ENCODE results near the gene CELA2B. TPM values are rescaled to one million over a fixed set of nuclear protein-coding genes. Genes with fewer than 3 reads are reported as not detected.

The CELA2B gene
- total and polyA plus RNA-seq, 4 donors: 0.45 to 0.77 (median 0.57) TPM; not detected in 1

DNA sequence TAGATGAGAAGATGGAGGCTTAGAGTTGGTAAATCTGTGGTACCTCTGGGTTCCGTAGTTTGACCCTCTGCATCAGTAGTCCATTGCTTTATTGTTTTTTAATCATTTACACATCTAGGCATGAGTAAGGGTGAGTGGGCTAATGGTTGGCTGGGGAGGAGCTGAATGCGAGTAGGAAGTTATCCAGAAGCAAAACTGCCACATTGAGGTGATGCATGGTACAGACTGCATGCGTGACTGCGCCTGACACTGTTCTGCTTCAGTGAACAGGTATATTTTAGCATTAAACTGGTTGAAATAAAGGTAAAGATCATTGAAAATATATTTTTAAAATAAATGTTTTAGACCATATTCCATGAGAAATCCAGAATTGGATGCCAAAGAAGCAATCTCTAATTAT, 55.1 kb downstream of the CELA2B start:
- Histone ChIP-seq H3K4me3 (ENCODE audit: low read length in 2 of 2) (no peak overlapping the region), H3K27ac (ENCODE audit: low read depth in 1 of 2, low read length in 2 of 2) (no peak overlapping the region), H3K9me3 (ENCODE audit: control insufficient read depth, low read length) (no peaks in the 10 kb centered on the region), H3K27me3 (ENCODE audit: control insufficient read depth in 1 of 2, insufficient read depth in 2 of 2, low read length in 1 of 2) (no peaks in the 10 kb centered on the region), H3K36me3 (ENCODE audit: control insufficient read depth in 1 of 2, insufficient read depth in 2 of 2, low read length in 1 of 2) (peaks cover 0 to 3% of the 10 kb centered on the region in 2 donors), H3K4me1 (ENCODE audit: control insufficient read depth in 1 of 2, insufficient read depth in 2 of 2, low read length in 2 of 2) (no peaks in the 10 kb centered on the region)
- intact Hi-C loops (cut with DNase I): no loop called here
- WGBS, 2 donors: 91 to 95% methylated on average over 4 of the region's 4 CpGs
- DNase-seq (no peak), ATAC-seq (ENCODE audit: low FRiP score) (no peak)

DNA sequence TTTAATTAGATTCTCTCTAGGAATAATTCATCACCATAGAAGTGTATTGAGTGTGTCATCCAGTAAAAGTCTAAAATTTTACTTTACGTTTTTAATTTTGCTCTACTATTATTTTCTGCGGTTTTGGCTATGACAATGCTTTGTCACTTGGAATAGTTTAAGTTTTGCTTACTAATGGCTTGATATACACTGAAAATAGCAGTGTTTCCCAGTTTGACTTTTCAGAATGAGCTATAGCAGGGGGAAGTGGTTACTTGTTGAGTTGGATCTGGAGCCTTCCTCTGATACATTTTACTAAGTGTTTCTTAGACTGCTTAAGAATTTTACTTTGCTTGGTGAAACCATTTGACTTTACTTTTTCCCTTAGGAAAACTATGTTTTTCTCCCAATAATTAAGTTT, 55.8 kb downstream of the CELA2B start:
- Histone ChIP-seq H3K4me1 (ENCODE audit: control insufficient read depth in 1 of 2, insufficient read depth in 2 of 2, low read length in 2 of 2) (no peaks in the 10 kb centered on the region), H3K9me3 (ENCODE audit: control insufficient read depth, low read length) (no peaks in the 10 kb centered on the region), H3K4me3 (ENCODE audit: low read length in 2 of 2) (no peak overlapping the region), H3K27ac (ENCODE audit: low read depth in 1 of 2, low read length in 2 of 2) (no peak overlapping the region), H3K27me3 (ENCODE audit: control insufficient read depth in 1 of 2, insufficient read depth in 2 of 2, low read length in 1 of 2) (no peaks in the 10 kb centered on the region), H3K36me3 (ENCODE audit: control insufficient read depth in 1 of 2, insufficient read depth in 2 of 2, low read length in 1 of 2) (peaks cover 0 to 3% of the 10 kb centered on the region in 2 donors)
- DNase-seq (no peak), ATAC-seq (ENCODE audit: low FRiP score) (no peak)
- 83 to 87% methylated on average over 2 of the region's 2 CpGs for WGBS, 2 donors
- intact Hi-C loops (cut with DNase I): no loop called here

DNA sequence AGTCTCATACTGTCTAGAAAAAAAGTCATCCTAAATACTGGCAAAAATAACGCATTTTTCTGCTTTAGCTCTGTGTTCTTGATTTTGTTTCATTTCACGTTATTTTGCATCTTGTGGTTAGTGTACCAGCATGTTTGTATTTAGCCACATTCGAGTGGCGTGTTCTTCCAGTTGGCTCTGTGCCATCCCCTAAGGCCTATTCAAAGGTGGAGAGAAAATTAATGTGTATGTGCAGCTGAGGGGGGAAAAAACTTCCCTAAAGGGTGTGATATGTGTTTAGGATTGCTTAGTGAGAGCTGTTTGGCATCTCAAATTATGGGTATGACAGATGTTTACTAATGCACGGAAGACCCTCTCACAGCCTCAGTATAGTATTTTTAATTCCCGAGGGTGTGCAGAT, 62.9 kb downstream of the CELA2B start:
- Histone ChIP-seq H3K27ac (ENCODE audit: low read depth in 1 of 2, low read length in 2 of 2) (no peak overlapping the region), H3K4me3 (ENCODE audit: low read length in 2 of 2) (no peak overlapping the region), H3K27me3 (ENCODE audit: control insufficient read depth in 1 of 2, insufficient read depth in 2 of 2, low read length in 1 of 2) (no peaks in the 10 kb centered on the region), H3K9me3 (ENCODE audit: control insufficient read depth, low read length) (no peaks in the 10 kb centered on the region), H3K36me3 (ENCODE audit: control insufficient read depth in 1 of 2, insufficient read depth in 2 of 2, low read length in 1 of 2) (peaks cover 0 to 6% of the 10 kb centered on the region in 2 donors), H3K4me1 (ENCODE audit: control insufficient read depth in 1 of 2, insufficient read depth in 2 of 2, low read length in 2 of 2) (no peaks in the 10 kb centered on the region)
- DNase-seq (no peak), ATAC-seq (ENCODE audit: low FRiP score) (no peak)
- WGBS, 2 donors: 65 to 72% methylated on average over 6 of the region's 6 CpGs
- intact Hi-C loops (cut with DNase I): no loop called here

DNA sequence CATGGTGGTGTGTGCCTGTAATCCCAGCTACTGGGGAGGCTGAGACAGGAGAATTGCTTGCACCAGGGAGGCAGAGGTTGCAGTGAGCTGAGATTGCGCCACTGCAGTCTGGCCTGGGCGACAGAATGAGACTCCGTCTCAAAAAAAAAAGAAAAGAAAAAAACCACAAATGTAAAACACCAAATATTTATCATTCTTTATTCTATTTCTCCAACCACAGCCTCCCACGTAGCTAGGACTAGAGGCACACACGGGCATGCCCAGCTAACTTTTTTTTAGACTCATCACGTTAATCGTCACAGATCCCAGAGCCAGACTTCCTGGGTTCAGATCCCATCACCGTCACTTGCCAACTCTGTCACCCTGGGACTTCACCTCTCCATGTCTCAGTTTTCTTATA, 64.3 kb downstream of the CELA2B start:
- intact Hi-C loops (cut with DNase I): no loop called here
- ATAC-seq (ENCODE audit: low FRiP score) (no peak), DNase-seq (no peak)
- Histone ChIP-seq H3K36me3 (ENCODE audit: control insufficient read depth in 1 of 2, insufficient read depth in 2 of 2, low read length in 1 of 2) (peaks cover 2 to 6% of the 10 kb centered on the region in 2 donors), H3K4me1 (ENCODE audit: control insufficient read depth in 1 of 2, insufficient read depth in 2 of 2, low read length in 2 of 2) (no peaks in the 10 kb centered on the region), H3K4me3 (ENCODE audit: low read length in 2 of 2) (no peak overlapping the region), H3K27me3 (ENCODE audit: control insufficient read depth in 1 of 2, insufficient read depth in 2 of 2, low read length in 1 of 2) (no peaks in the 10 kb centered on the region), H3K27ac (ENCODE audit: low read depth in 1 of 2, low read length in 2 of 2) (no peak overlapping the region), H3K9me3 (ENCODE audit: control insufficient read depth, low read length) (no peaks in the 10 kb centered on the region)
- WGBS, 2 donors: 88 to 91% methylated on average over 8 of the region's 8 CpGs

Other genes starting within 250 kb of the CELA2B start
- gene FHAD1, start 228.9 kb upstream of the CELA2B start, total RNA-seq: 1 to 10 TPM in 1 of 2 donors, under 1 TPM in 1; 0.32 to 2.7 TPM
- gene FHAD1, start 228.9 kb upstream of the CELA2B start, polyA plus RNA-seq: under 1 TPM in 1 of 2 donors, not detected in 1; 0.03 TPM
- 10 to 100 TPM; 34.9 to 43.7 TPM for gene EFHD2, start 66.2 kb upstream of the CELA2B start, total RNA-seq
- 10 to 100 TPM; 17.9 to 36.8 TPM for gene EFHD2, start 66.2 kb upstream of the CELA2B start, polyA plus RNA-seq
- 1 to 10 TPM; 2.7 to 3.6 TPM for gene CTRC, start 37.7 kb upstream of the CELA2B start, total RNA-seq
- gene CTRC, start 37.7 kb upstream of the CELA2B start, polyA plus RNA-seq: 1 to 10 TPM; 3.1 to 4.3 TPM
- gene CELA2A, start 19.4 kb upstream of the CELA2B start, total RNA-seq: 1 to 10 TPM in 1 of 2 donors, not detected in 1; 1.3 TPM
- gene CELA2A, start 19.4 kb upstream of the CELA2B start, polyA plus RNA-seq: 1 to 10 TPM in 1 of 2 donors, under 1 TPM in 1; 0.63 to 1.8 TPM
- gene CASP9, start 48.1 kb downstream of the CELA2B start, total RNA-seq: 1 to 10 TPM; 9.3 to 9.4 TPM
- 10 to 100 TPM in 1 of 2 donors, 1 to 10 TPM in 1; 7.6 to 25.3 TPM for gene CASP9, start 48.1 kb downstream of the CELA2B start, polyA plus RNA-seq
- gene DNAJC16, start 50.7 kb downstream of the CELA2B start, total RNA-seq: 10 to 100 TPM; 18.0 to 19.9 TPM
- 10 to 100 TPM in 1 of 2 donors, 1 to 10 TPM in 1; 3.9 to 11.3 TPM for gene DNAJC16, start 50.7 kb downstream of the CELA2B start, polyA plus RNA-seq
- under 1 TPM; 0.13 to 0.18 TPM for gene AGMAT, start 108.9 kb downstream of the CELA2B start, total RNA-seq
- gene AGMAT, start 108.9 kb downstream of the CELA2B start, polyA plus RNA-seq: 1 to 10 TPM in 1 of 2 donors, under 1 TPM in 1; 0.13 to 1.4 TPM
- gene DDI2, start 141.4 kb downstream of the CELA2B start, total RNA-seq: 10 to 100 TPM; 24.7 to 29.6 TPM
- gene DDI2, start 141.4 kb downstream of the CELA2B start, polyA plus RNA-seq: 1 to 10 TPM; 4.7 to 5.4 TPM
- gene PLEKHM2, start 208.2 kb downstream of the CELA2B start, total RNA-seq: 10 to 100 TPM; 81.4 to 81.7 TPM
- gene PLEKHM2, start 208.2 kb downstream of the CELA2B start, polyA plus RNA-seq: 10 to 100 TPM; 23.9 to 67.6 TPM

Data from aorta (tissue), 5 donors.